NCI-H128 (cell line): ENCODE measurements around the gene TDRKH.
A peak's percentile ranks its signal among the peaks of the same experiment; 100 is the strongest.

Experiments
- DNase-seq: peaks from one replicate; lab custom pipeline; 2025; ENCODE audit not compliant: unreplicated experiment; lab: John Stamatoyannopoulos, UW

Gene TDRKH

GRCh38 chr1:151825204-151825603 is 34.9 kb upstream of the TDRKH start:
- DNase-seq: no peak

GRCh38 chr1:151823175-151823574 is 32.9 kb upstream of the TDRKH start:
- DNase-seq: no peak

GRCh38 chr1:151822404-151822803 is 32.1 kb upstream of the TDRKH start:
- no peak for DNase-seq

- peak; percentile 65 for DNase-seq
Measured at GRCh38 chr1:151820940-151821339, 30.6 kb upstream of the TDRKH start.

GRCh38 chr1:151819976-151820623 is 29.8 kb upstream of the TDRKH start:
- DNase-seq: no peak

- DNase-seq: no peak
Measured at GRCh38 chr1:151819227-151819835, 29.0 kb upstream of the TDRKH start.

GRCh38 chr1:151817353-151817730 is 27.0 kb upstream of the TDRKH start:
- DNase-seq: no peak

- no peak for DNase-seq
Measured at GRCh38 chr1:151816548-151817352, 26.4 kb upstream of the TDRKH start.

- no peak for DNase-seq
Measured at GRCh38 chr1:151815716-151816327, 25.5 kb upstream of the TDRKH start.

- DNase-seq: no peak
Measured at GRCh38 chr1:151814971-151815545, 24.8 kb upstream of the TDRKH start.

GRCh38 chr1:151814426-151814825 is 24.1 kb upstream of the TDRKH start:
- DNase-seq: no peak

GRCh38 chr1:151813271-151813977 is 23.1 kb upstream of the TDRKH start:
- no peak for DNase-seq

GRCh38 chr1:151811181-151811580 is 20.9 kb upstream of the TDRKH start:
- no peak for DNase-seq

GRCh38 chr1:151809985-151810556 is 19.8 kb upstream of the TDRKH start:
- no peak for DNase-seq

GRCh38 chr1:151809290-151809984 is 19.1 kb upstream of the TDRKH start:
- no peak for DNase-seq

GRCh38 chr1:151807766-151808165 is 17.5 kb upstream of the TDRKH start:
- DNase-seq: no peak

GRCh38 chr1:151807131-151807530 is 16.8 kb upstream of the TDRKH start:
- no peak for DNase-seq

GRCh38 chr1:151806170-151806569 is 15.9 kb upstream of the TDRKH start:
- DNase-seq: no peak

GRCh38 chr1:151805066-151805820 is 14.9 kb upstream of the TDRKH start, which contains the start of gene LINGO4:
LINGO4 (minus strand) TSS chr1:151805419; CDS start chr1:151802704, 2,715 bp downstream.
- no peak for DNase-seq
